Pancreas (tissue), 10 donors: ENCODE results near the gene SLIT1. TPM values are rescaled to one million over a fixed set of nuclear protein-coding genes. Genes with fewer than 3 reads are reported as not detected.

Experiments
- ATAC-seq, 4 donors: fragments of 200-7000 bp; cut with Tn5 transposase; one replicate each; pipeline versions ENCODE4 v1.8.0 to v1.9.1; 2020; ENCODE audit warnings: mild to moderate bottlenecking in 4 of 4, moderate library complexity in 4 of 4
- DNase-seq, 6 donors: peaks; one replicate each; pipeline ENCODE4 v3.0.0-alpha.2; 2020
- FAIRE-seq: peaks from 2 replicates; lab custom pipeline; 2012; peaks lifted over from hg19 to GRCh38; lab: Jason Lieb, UNC
- H3K27ac ChIP-seq, 4 donors: fragments of 200-600 bp; sonication (generic); 1 replicate in 3 of 4; 2 replicates in 1 of 4; pipeline versions ENCODE4 v1.5.0 to v1.8.0; 2020
- H3K27me3 ChIP-seq, 4 donors: fragments of 200-600 bp; one replicate each; pipeline ENCODE4 v1.8.0; 2021
- H3K36me3 ChIP-seq, 3 donors: fragments of 200-600 bp; sonication (generic) in 1 of 3; one replicate each; pipeline versions ENCODE4 v1.5.0 to v1.8.0; 2020 to 2021
- H3K4me1 ChIP-seq, 3 donors: fragments of 200-600 bp; one replicate each; pipeline ENCODE4 v1.8.0; 2021
- H3K4me3 ChIP-seq, 4 donors: fragments of 200-600 bp; sonication (generic) in 2 of 4; one replicate each; pipeline versions ENCODE4 v1.5.0 to v1.8.0; 2020 to 2021
- H3K9me3 ChIP-seq, 4 donors: fragments of 200-600 bp; one replicate each; pipeline ENCODE4 v1.8.0; 2021
- WGBS, 2 donors: extraction: QIAGEN DNeasy Blood & Tissue Kit; methylation state at CpG; one replicate each; pipeline ENCODE4 v1.1.7; 2013; 5-methylcytosine and 5-hydroxymethylcytosine counted together
- intact Hi-C, 3 donors: fragments of 100-400 bp; cut with DNase I; formaldehyde crosslinking; loops; one replicate each; pipeline versions ENCODE4 v1.11.1 to v1.14.2; 2022
- polyA plus RNA-seq, 2 donors: library from polyadenylated mRNA; stranded (reverse); fragments of 200-250 nt; gene quantifications; one replicate each; pipeline ENCODE4 v1.2.3, GENCODE V29; 2013
- total RNA-seq, 6 donors: library from RNA; stranded (reverse); fragmentation: NEBNext Ultra II Directional in 4 of 6; extraction: Animal tissue kit (Norgen Biotek cat#: 25700) in 4 of 6; gene quantifications; one replicate each; pipeline versions ENCODE4 v1.2.1 to v1.2.4, GENCODE V29; 2021 to 2023
- TF ChIP-seq, protein P1 (sequence below), 4 donors: fragments of 200-600 bp; sonication (generic) in 3 of 4; IDR thresholded peaks; one replicate each; pipeline versions ENCODE4 v1.5.0 to v1.8.0; 2021; ENCODE audit warnings: antibody characterized with exemption in 4 of 4
- donor health status: healthy with polysubstance abuse.
- donor health status: DM: no; HTN: no; CAD: no; lungs with moderate emphysema.
- donor health status: DM: no; HTN: no; CAD: no.
- donor health status: control.
- donor health status: control.
- donor health status: Bipolar disorder and iron deficiency.
- donor health status: DM: yes; HTN: yes; CAD: no.
- donor health status: DM: no; HTN: no; CAD: no.
- donor health status: DM: no; HTN: no; CAD: no.
- donor health status: DM: yes; HTN: yes; CAD: no.

The SLIT1 gene
- total and polyA plus RNA-seq, 8 donors = 0.23 to 2.8 (median 0.89) TPM

GRCh38 chr10:97224483-97225435, 39.0 kb upstream of the SLIT1 start:
- no peak for DNase-seq
- Histone ChIP-seq H3K27me3 (no peaks in the 10 kb centered on the region), H3K36me3 (peaks cover 0 to 7% (median 0%) of the 10 kb centered on the region in 3 donors), H3K4me1 (peaks cover 19 to 23% (median 22%) of the 10 kb centered on the region in 3 donors), H3K4me3 (no peak overlapping the region), H3K9me3 (no peaks in the 10 kb centered on the region), H3K27ac (no peak overlapping the region)
- WGBS, 2 donors = 89 to 94% methylated on average over 4 of the region's 4 CpGs
- intact Hi-C loops = no loop called here
- TF ChIP-seq, protein P1, sequence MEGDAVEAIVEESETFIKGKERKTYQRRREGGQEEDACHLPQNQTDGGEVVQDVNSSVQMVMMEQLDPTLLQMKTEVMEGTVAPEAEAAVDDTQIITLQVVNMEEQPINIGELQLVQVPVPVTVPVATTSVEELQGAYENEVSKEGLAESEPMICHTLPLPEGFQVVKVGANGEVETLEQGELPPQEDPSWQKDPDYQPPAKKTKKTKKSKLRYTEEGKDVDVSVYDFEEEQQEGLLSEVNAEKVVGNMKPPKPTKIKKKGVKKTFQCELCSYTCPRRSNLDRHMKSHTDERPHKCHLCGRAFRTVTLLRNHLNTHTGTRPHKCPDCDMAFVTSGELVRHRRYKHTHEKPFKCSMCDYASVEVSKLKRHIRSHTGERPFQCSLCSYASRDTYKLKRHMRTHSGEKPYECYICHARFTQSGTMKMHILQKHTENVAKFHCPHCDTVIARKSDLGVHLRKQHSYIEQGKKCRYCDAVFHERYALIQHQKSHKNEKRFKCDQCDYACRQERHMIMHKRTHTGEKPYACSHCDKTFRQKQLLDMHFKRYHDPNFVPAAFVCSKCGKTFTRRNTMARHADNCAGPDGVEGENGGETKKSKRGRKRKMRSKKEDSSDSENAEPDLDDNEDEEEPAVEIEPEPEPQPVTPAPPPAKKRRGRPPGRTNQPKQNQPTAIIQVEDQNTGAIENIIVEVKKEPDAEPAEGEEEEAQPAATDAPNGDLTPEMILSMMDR (IDR thresholded peaks at IDR 0.05) = no peak
- FAIRE-seq = no peak
- no peak for ATAC-seq

- DNase-seq (no peak), FAIRE-seq (no peak), ATAC-seq (peak in 3 of 4 donors; percentile 51 to 87 (median 87))
- H3K27ac ChIP-seq = no peak overlapping the region
- H3K27me3 ChIP-seq = no peaks in the 10 kb centered on the region
- TF ChIP-seq, protein P1 (IDR thresholded peaks at IDR 0.05) = no peak
- 86 to 95% methylated on average over 6 of the region's 6 CpGs for WGBS, 2 donors
- H3K4me1 ChIP-seq = peaks cover 2 to 8% (median 4%) of the 10 kb centered on the region in 3 donors
- H3K9me3 ChIP-seq = no peaks in the 10 kb centered on the region
- no peak overlapping the region for H3K4me3 ChIP-seq
- H3K36me3 ChIP-seq = peaks cover 0 to 6% (median 0%) of the 10 kb centered on the region in 3 donors
- intact Hi-C loops = no loop called here
These were observed 36.7 kb upstream of the SLIT1 start for GRCh38 chr10:97222326-97222961.

- ATAC-seq (no peak), FAIRE-seq (no peak), DNase-seq (no peak)
- no peaks in the 10 kb centered on the region for H3K27me3 ChIP-seq
- TF ChIP-seq, protein P1 (IDR thresholded peaks at IDR 0.05) = no peak
- no peaks in the 10 kb centered on the region for H3K4me1 ChIP-seq
- no peak overlapping the region for H3K4me3 ChIP-seq
- intact Hi-C loops = no loop called here
- no peaks in the 10 kb centered on the region for H3K36me3 ChIP-seq
- 88 to 90% methylated on average over 3 of the region's 3 CpGs for WGBS, 2 donors
- H3K9me3 ChIP-seq = no peaks in the 10 kb centered on the region
- no peak overlapping the region for H3K27ac ChIP-seq
These were observed 34.6 kb upstream of the SLIT1 start for GRCh38 chr10:97220355-97220754.

GRCh38 chr10:97217299-97217698, 31.5 kb upstream of the SLIT1 start:
- 69 to 73% methylated on average over 3 of the region's 3 CpGs for WGBS, 2 donors
- DNase-seq (no peak), ATAC-seq (no peak), FAIRE-seq (no peak)
- intact Hi-C loops = loop anchor here in 1 of 3 donors (5.0 kb wide), 1 partner anchor 145 kb away; no protein-coding TSS in a partner anchor
- Histone ChIP-seq H3K27ac (no peak overlapping the region), H3K27me3 (no peaks in the 10 kb centered on the region), H3K4me1 (no peaks in the 10 kb centered on the region), H3K36me3 (no peaks in the 10 kb centered on the region), H3K9me3 (no peaks in the 10 kb centered on the region), H3K4me3 (no peak overlapping the region)
- TF ChIP-seq, protein P1 (IDR thresholded peaks at IDR 0.05) = no peak
